Gastrocnemius medialis (tissue), 4 donors: Measurements from ENCODE around the gene DNAH17. TPM values are rescaled to one million over a fixed set of nuclear protein-coding genes. Genes with fewer than 3 reads are reported as not detected.

Source experiments
- ATAC-seq, 2 donors: fragments of 150-250 bp; one replicate each; pipeline ENCODE4 v1.9.1; 2016
- DNase-seq, 2 donors: peaks; one replicate each; pipeline ENCODE4 v3.0.0-alpha.2; 2019
- H3K27ac ChIP-seq, 4 donors: fragments of 200-600 bp; sonication (generic); 1 replicate in 1 of 4; 2 replicates in 3 of 4; pipeline ENCODE4 v1.5.1; 2016 to 2018; ENCODE audit warnings: mild to moderate bottlenecking in 2 of 4, moderate library complexity in 1 of 4
- H3K27me3 ChIP-seq, 3 donors: fragments of 200-600 bp; sonication (generic) in 2 of 3; 1 replicate in 1 of 3; 2 replicates in 2 of 3; pipeline versions ENCODE4 v1.5.1 to v1.6.0; 2016 to 2019; ENCODE audit warnings: mild to moderate bottlenecking in 1 of 3, moderate library complexity in 1 of 3
- H3K36me3 ChIP-seq, 2 donors: fragments of 200-600 bp; sonication (generic) in 1 of 2; one replicate each; pipeline ENCODE4 v1.5.1; 2017 to 2018
- H3K4me1 ChIP-seq, 2 donors: fragments of 200-600 bp; sonication (generic) in 1 of 2; one replicate each; pipeline ENCODE4 v1.5.1; 2016 to 2017; ENCODE audit warnings: mild to moderate bottlenecking in 2 of 2
- H3K4me3 ChIP-seq, 4 donors: fragments of 200-600 bp; sonication (generic) in 3 of 4; 1 replicate in 1 of 4; 2 replicates in 3 of 4; pipeline ENCODE4 v1.5.1; 2016 to 2019; ENCODE audit warnings: mild to moderate bottlenecking in 2 of 4
- H3K9me3 ChIP-seq, 3 donors: fragments of 200-600 bp; sonication (generic) in 2 of 3; 1 replicate in 1 of 3; 2 replicates in 2 of 3; pipeline ENCODE4 v1.5.1; 2016 to 2019
- POLR2A ChIP-seq, 2 donors: fragments of 450-650 bp; IDR thresholded peaks; one replicate each; pipeline ENCODE4 v1.6.1; 2017; ENCODE audit warnings: antibody characterized with exemption in 2 of 2, mild to moderate bottlenecking in 2 of 2, moderate library complexity in 2 of 2
- in situ Hi-C, 4 donors: fragments of 200-750 bp; cut with MboI; loops; one replicate each; pipeline versions ENCODE4 v1.15.0 to v1.8.0; 2017; ENCODE audit warnings: low sequenced_read_pairs in 4 of 4
- intact Hi-C: fragments of 100-400 bp; cut with DNase I; formaldehyde crosslinking; loops from one replicate; pipeline ENCODE4 v1.15.1; 2023; ENCODE audit warnings: low total_unique reads
- total RNA-seq, 4 donors: library from RNA; depleted of rRNA; stranded (reverse); fragments of >200 nt; gene quantifications; one replicate each; pipeline versions ENCODE4 v1.1.0 to v1.2.3, GENCODE V29; 2016
- TF ChIP-seq, protein P1 (sequence below), 5 experiments: fragments of 450-650 bp in 3 of 5; fragments of 200-600 bp in 2 of 5; sonication (generic) in 2 of 5; IDR thresholded peaks in 4 of 5; conservative IDR thresholded peaks in 1 of 5; 1 replicate in 4 of 5; 2 replicates in 1 of 5; pipeline ENCODE4 v1.5.1; 2016 to 2019; ENCODE audit warnings: antibody characterized with exemption in 5 of 5, mild to moderate bottlenecking in 3 of 5, moderate library complexity in 3 of 5

DNAH17 gene
- total RNA-seq, 4 donors from 2014 or later, result 0.56 TPM; not detected in 3

- in situ Hi-C loops, result no loop called here
- intact Hi-C loops, result no loop called here
- H3K36me3 ChIP-seq, result no peaks in the 10 kb centered on the region
- TF ChIP-seq, protein P1, sequence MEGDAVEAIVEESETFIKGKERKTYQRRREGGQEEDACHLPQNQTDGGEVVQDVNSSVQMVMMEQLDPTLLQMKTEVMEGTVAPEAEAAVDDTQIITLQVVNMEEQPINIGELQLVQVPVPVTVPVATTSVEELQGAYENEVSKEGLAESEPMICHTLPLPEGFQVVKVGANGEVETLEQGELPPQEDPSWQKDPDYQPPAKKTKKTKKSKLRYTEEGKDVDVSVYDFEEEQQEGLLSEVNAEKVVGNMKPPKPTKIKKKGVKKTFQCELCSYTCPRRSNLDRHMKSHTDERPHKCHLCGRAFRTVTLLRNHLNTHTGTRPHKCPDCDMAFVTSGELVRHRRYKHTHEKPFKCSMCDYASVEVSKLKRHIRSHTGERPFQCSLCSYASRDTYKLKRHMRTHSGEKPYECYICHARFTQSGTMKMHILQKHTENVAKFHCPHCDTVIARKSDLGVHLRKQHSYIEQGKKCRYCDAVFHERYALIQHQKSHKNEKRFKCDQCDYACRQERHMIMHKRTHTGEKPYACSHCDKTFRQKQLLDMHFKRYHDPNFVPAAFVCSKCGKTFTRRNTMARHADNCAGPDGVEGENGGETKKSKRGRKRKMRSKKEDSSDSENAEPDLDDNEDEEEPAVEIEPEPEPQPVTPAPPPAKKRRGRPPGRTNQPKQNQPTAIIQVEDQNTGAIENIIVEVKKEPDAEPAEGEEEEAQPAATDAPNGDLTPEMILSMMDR (IDR thresholded peaks at IDR 0.05 in 4 of 5, conservative IDR thresholded peaks at IDR 0.05 in 1 of 5), result no peak
- TF ChIP-seq POLR2A (IDR thresholded peaks at IDR 0.05), result no peak
- ATAC-seq, result no peak
- no peak overlapping the region for H3K27ac ChIP-seq
- H3K4me1 ChIP-seq, result no peaks in the 10 kb centered on the region
- H3K4me3 ChIP-seq, result no peak overlapping the region
- DNase-seq, result no peak
- peaks cover 0 to 2% (median 0%) of the 10 kb centered on the region in 3 donors for H3K27me3 ChIP-seq
- no peaks in the 10 kb centered on the region for H3K9me3 ChIP-seq
These were observed 22.2 kb upstream of the DNAH17 start for GRCh38 chr17:78599419-78599818.

- no peak for ATAC-seq
- peaks cover 0 to 2% of the 10 kb centered on the region in 2 donors for H3K4me1 ChIP-seq
- no peak overlapping the region for H3K27ac ChIP-seq
These were observed 20.8 kb upstream of the DNAH17 start for GRCh38 chr17:78598013-78598471.

DNA sequence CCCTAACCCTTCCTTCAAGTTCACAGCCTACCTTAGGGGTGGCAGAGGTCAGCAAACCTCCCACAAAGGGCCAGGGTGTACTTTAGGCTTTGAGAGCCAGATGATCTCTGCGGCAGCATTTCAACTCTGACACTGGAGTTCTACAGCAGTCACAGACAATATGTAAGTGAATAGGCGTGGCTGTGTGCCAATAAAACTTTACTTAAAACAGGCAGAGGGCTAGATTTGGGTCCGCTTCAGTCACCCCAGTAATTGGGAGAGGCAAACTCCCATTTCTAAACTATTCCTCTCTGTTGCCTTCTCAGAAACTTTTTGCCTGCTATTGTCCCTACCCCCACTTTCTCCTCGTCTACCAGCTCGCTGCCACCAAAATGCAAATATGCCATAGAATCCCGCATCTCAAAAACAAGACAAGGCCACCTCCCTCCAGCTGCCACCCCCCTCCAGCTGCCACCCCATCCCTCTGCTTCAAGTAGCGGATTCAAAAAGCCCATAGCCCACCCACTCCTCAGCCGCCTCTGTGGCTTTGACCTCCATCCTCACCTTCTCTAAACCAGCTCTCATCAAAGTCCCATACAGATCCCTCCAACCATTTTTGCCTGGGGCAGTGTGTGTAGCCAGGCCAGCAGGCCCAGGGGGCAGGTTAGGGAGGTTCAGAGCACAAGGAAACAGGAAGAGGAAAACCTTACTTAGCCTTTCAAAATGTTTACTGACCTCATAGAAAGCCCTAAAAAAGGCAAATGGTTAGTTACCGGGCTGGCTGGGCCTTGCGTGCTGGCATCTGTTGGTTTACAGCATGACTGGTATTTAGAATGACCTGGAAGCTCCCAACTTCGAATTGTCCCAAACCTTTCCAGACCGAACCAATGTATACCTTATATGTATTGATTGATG is 19.9 kb upstream of the DNAH17 start:
- Histone ChIP-seq H3K4me3 (no peak overlapping the region), H3K9me3 (no peaks in the 10 kb centered on the region), H3K4me1 (peaks cover 0 to 7% of the 10 kb centered on the region in 2 donors), H3K27ac (no peak overlapping the region), H3K27me3 (peaks cover 0 to 6% (median 0%) of the 10 kb centered on the region in 3 donors), H3K36me3 (no peaks in the 10 kb centered on the region)
- no peak for ATAC-seq
- in situ Hi-C loops, result no loop called here
- intact Hi-C loops, result no loop called here
- DNase-seq, result no peak
- TF ChIP-seq, protein P1 (IDR thresholded peaks at IDR 0.05 in 4 of 5, conservative IDR thresholded peaks at IDR 0.05 in 1 of 5), result no peak
- TF ChIP-seq POLR2A (IDR thresholded peaks at IDR 0.05), result no peak

More at GRCh38 chr17:78598013-78598471, 20.8 kb upstream of the DNAH17 start:
- Histone ChIP-seq H3K9me3 (no peaks in the 10 kb centered on the region), H3K36me3 (no peaks in the 10 kb centered on the region), H3K4me3 (no peak overlapping the region), H3K27me3 (peaks cover 0 to 6% (median 0%) of the 10 kb centered on the region in 3 donors)
- in situ Hi-C loops, result no loop called here
- DNase-seq, result no peak
- intact Hi-C loops, result no loop called here
- TF ChIP-seq POLR2A (IDR thresholded peaks at IDR 0.05), result no peak
- TF ChIP-seq, protein P1 (IDR thresholded peaks at IDR 0.05 in 4 of 5, conservative IDR thresholded peaks at IDR 0.05 in 1 of 5), result no peak

- peaks cover 0 to 6% (median 0%) of the 10 kb centered on the region in 3 donors for H3K27me3 ChIP-seq
- no peaks in the 10 kb centered on the region for H3K9me3 ChIP-seq
- peaks cover 0 to 7% of the 10 kb centered on the region in 2 donors for H3K4me1 ChIP-seq
- ATAC-seq (no peak), DNase-seq (no peak)
- H3K27ac ChIP-seq, result no peak overlapping the region
- intact Hi-C loops (no loop called here), in situ Hi-C loops (no loop called here)
- H3K36me3 ChIP-seq, result no peaks in the 10 kb centered on the region
- H3K4me3 ChIP-seq, result no peak overlapping the region
- no peak for TF ChIP-seq POLR2A (IDR thresholded peaks at IDR 0.05)
- TF ChIP-seq, protein P1 (IDR thresholded peaks at IDR 0.05 in 4 of 5, conservative IDR thresholded peaks at IDR 0.05 in 1 of 5), result no peak
These were observed 18.1 kb upstream of the DNAH17 start for GRCh38 chr17:78595135-78595810.
